ENCODE data around the gene DHX8.

The DHX8 gene

GRCh38 chr17:43574348-43574747 lies 90.6 kb downstream of the DHX8 start:
- no peak for DNase-seq (ENCODE audit: low read depth, low spot score)

GRCh38 chr17:43574896-43575525 lies 91.2 kb downstream of the DHX8 start:
- DNase-seq (ENCODE audit: low read depth, low spot score): no peak

All from astrocyte of the hippocampus (primary cell).